Measurements from ENCODE around the gene KCNH4.

Gene KCNH4

GRCh38 chr17:42116705-42117396 lies 64.1 kb downstream of the KCNH4 start:
- Histone ChIP-seq H3K4ac (ENCODE audit: low read depth in 1 of 2, low read length in 2 of 2) (no peak overlapping the region), H2AK5ac (ENCODE audit: low read length, severe bottlenecking) (no peak overlapping the region), H2BK15ac (ENCODE audit: low read depth, poor library complexity, severe bottlenecking) (no peak overlapping the region), H3K27me3 (ENCODE audit: control insufficient read depth in 1 of 2, insufficient read depth in 1 of 2, low read length in 2 of 2) (no peaks in the 10 kb centered on the region), H3K9me3 (ENCODE audit: control insufficient read depth, low read length) (no peaks in the 10 kb centered on the region), H3K4me3 (ENCODE audit: insufficient read depth in 1 of 2, low read depth in 1 of 2, low read length in 2 of 2) (no peak overlapping the region), H3K79me1 (replicated peaks; ENCODE audit: low read length, poor library complexity, severe bottlenecking) (peaks cover 9% of the 10 kb centered on the region), H3K18ac (ENCODE audit: low read depth in 1 of 2, low read length in 2 of 2) (no peak overlapping the region), H3K14ac (ENCODE audit: low read length in 2 of 2) (no peak overlapping the region), H2BK12ac (ENCODE audit: low read length in 2 of 2) (no peak overlapping the region), H2AFZ (ENCODE audit: low read depth, low read length) (no peak overlapping the region), H4K91ac (ENCODE audit: low read length) (no peak overlapping the region), H3K23ac (ENCODE audit: low read length in 2 of 2) (no peak overlapping the region), H3K4me1 (ENCODE audit: control insufficient read depth, insufficient read depth, low read depth, low read length) (peaks cover 13% of the 10 kb centered on the region), H2BK120ac (ENCODE audit: low read depth, low read length) (no peak overlapping the region), H3K9ac (ENCODE audit: low read length) (no peak overlapping the region), H4K8ac (ENCODE audit: low read length) (no peak overlapping the region), H3K27ac (ENCODE audit: low read length, poor library complexity, severe bottlenecking) (no peak overlapping the region), H2BK5ac (ENCODE audit: low read depth, low read length, poor library complexity, severe bottlenecking) (no peak overlapping the region), H3K36me3 (ENCODE audit: control insufficient read depth in 1 of 2, insufficient read depth in 2 of 2, low read depth in 1 of 2, low read length in 2 of 2) (peaks cover 42 to 67% of the 10 kb centered on the region in 2 experiments), H3K4me2 (ENCODE audit: low read length, poor library complexity, severe bottlenecking) (no peak overlapping the region)
- WGBS, result 60% methylated on average over 18 of the region's 18 CpGs
- DNase-seq, result peak; percentile 83

GRCh38 chr17:42114118-42114517 lies 66.8 kb downstream of the KCNH4 start:
- Histone ChIP-seq H3K14ac (ENCODE audit: low read length in 2 of 2) (no peak overlapping the region), H4K91ac (ENCODE audit: low read length) (no peak overlapping the region), H2BK15ac (ENCODE audit: low read depth, poor library complexity, severe bottlenecking) (peak overlapping the region; percentile 1), H3K9me3 (ENCODE audit: control insufficient read depth, low read length) (no peaks in the 10 kb centered on the region), H4K8ac (ENCODE audit: low read length) (no peak overlapping the region), H3K4me2 (ENCODE audit: low read length, poor library complexity, severe bottlenecking) (no peak overlapping the region), H3K18ac (ENCODE audit: low read depth in 1 of 2, low read length in 2 of 2) (no peak overlapping the region), H3K23ac (ENCODE audit: low read length in 2 of 2) (no peak overlapping the region), H2AK5ac (ENCODE audit: low read length, severe bottlenecking) (no peak overlapping the region), H2BK120ac (ENCODE audit: low read depth, low read length) (no peak overlapping the region), H2BK12ac (ENCODE audit: low read length in 2 of 2) (no peak overlapping the region), H2AFZ (ENCODE audit: low read depth, low read length) (no peak overlapping the region), H3K4me1 (ENCODE audit: control insufficient read depth, insufficient read depth, low read depth, low read length) (peaks cover 9% of the 10 kb centered on the region), H2BK5ac (ENCODE audit: low read depth, low read length, poor library complexity, severe bottlenecking) (no peak overlapping the region), H3K4me3 (ENCODE audit: insufficient read depth in 1 of 2, low read depth in 1 of 2, low read length in 2 of 2) (no peak overlapping the region), H3K36me3 (ENCODE audit: control insufficient read depth in 1 of 2, insufficient read depth in 2 of 2, low read depth in 1 of 2, low read length in 2 of 2) (peaks cover 46 to 59% of the 10 kb centered on the region in 2 experiments), H3K27ac (ENCODE audit: low read length, poor library complexity, severe bottlenecking) (no peak overlapping the region), H3K79me1 (replicated peaks; ENCODE audit: low read length, poor library complexity, severe bottlenecking) (peaks cover under 1% of the 10 kb centered on the region), H3K9ac (ENCODE audit: low read length) (no peak overlapping the region), H3K4ac (ENCODE audit: low read depth in 1 of 2, low read length in 2 of 2) (no peak overlapping the region), H3K27me3 (ENCODE audit: control insufficient read depth in 1 of 2, insufficient read depth in 1 of 2, low read length in 2 of 2) (no peaks in the 10 kb centered on the region)
- 90% methylated on average over 3 of the region's 9 CpGs for WGBS
- DNase-seq, result no peak

- H2AFZ ChIP-seq (ENCODE audit: low read depth, low read length), result no peak overlapping the region
Measured at GRCh38 chr17:42113293-42114069, 67.5 kb downstream of the KCNH4 start.

GRCh38 chr17:42112552-42113176 lies 68.3 kb downstream of the KCNH4 start, which contains the start of gene DHX58:
Gene DHX58 (minus strand): TSS chr17:42112714. CDS start chr17:42111892, 822 bp downstream.
- peak within 1 kb of the TSS in 1 of 2 experiments; percentile 92 for H3K4me3 ChIP-seq (ENCODE audit: insufficient read depth in 1 of 2, low read depth in 1 of 2, low read length in 2 of 2)
- H2BK120ac ChIP-seq (ENCODE audit: low read depth, low read length), result peak within 1 kb of the TSS; percentile 42
- H3K27ac ChIP-seq (ENCODE audit: low read length, poor library complexity, severe bottlenecking), result no peak within 1 kb of the TSS
- peak within 1 kb of the TSS in 1 of 2 experiments; percentile 80 for H3K14ac ChIP-seq (ENCODE audit: low read length in 2 of 2)
- H3K9me3 ChIP-seq (ENCODE audit: control insufficient read depth, low read length), result no peaks in the 10 kb centered on the region
- peak within 1 kb of the TSS; percentile 3 for H2AFZ ChIP-seq (ENCODE audit: low read depth, low read length)
- 63% methylated on average over 10 of the region's 10 CpGs for WGBS
- no peaks in the 10 kb centered on the region for H3K27me3 ChIP-seq (ENCODE audit: control insufficient read depth in 1 of 2, insufficient read depth in 1 of 2, low read length in 2 of 2)
- H3K9ac ChIP-seq (ENCODE audit: low read length), result peak within 1 kb of the TSS; percentile 99
- no peak within 1 kb of the TSS for H2BK5ac ChIP-seq (ENCODE audit: low read depth, low read length, poor library complexity, severe bottlenecking)
- H3K4me2 ChIP-seq (ENCODE audit: low read length, poor library complexity, severe bottlenecking), result peak within 1 kb of the TSS; percentile 29
- peak within 1 kb of the TSS; percentile 37 for H2BK15ac ChIP-seq (ENCODE audit: low read depth, poor library complexity, severe bottlenecking)
- no peaks in the 10 kb centered on the region for H3K79me1 ChIP-seq (replicated peaks; ENCODE audit: low read length, poor library complexity, severe bottlenecking)
- H3K4ac ChIP-seq (ENCODE audit: low read depth in 1 of 2, low read length in 2 of 2), result peak within 1 kb of the TSS; percentile 52 to 66
- H2AK5ac ChIP-seq (ENCODE audit: low read length, severe bottlenecking), result no peak within 1 kb of the TSS
- peaks cover 45 to 48% of the 10 kb centered on the region in 2 experiments for H3K36me3 ChIP-seq (ENCODE audit: control insufficient read depth in 1 of 2, insufficient read depth in 2 of 2, low read depth in 1 of 2, low read length in 2 of 2)
- peak within 1 kb of the TSS; percentile 85 for H4K91ac ChIP-seq (ENCODE audit: low read length)
- H4K8ac ChIP-seq (ENCODE audit: low read length), result peak within 1 kb of the TSS; percentile 97
- H3K23ac ChIP-seq (ENCODE audit: low read length in 2 of 2), result no peak within 1 kb of the TSS
- peaks cover 17% of the 10 kb centered on the region for H3K4me1 ChIP-seq (ENCODE audit: control insufficient read depth, insufficient read depth, low read depth, low read length)
- H3K18ac ChIP-seq (ENCODE audit: low read depth in 1 of 2, low read length in 2 of 2), result peak within 1 kb of the TSS; percentile 28 to 76
- peak within 1 kb of the TSS in 1 of 2 experiments; percentile 81 for H2BK12ac ChIP-seq (ENCODE audit: low read length in 2 of 2)
- DNase-seq, result peak; percentile 83

More at GRCh38 chr17:42113293-42114069, 67.5 kb downstream of the KCNH4 start:
- Histone ChIP-seq H2BK12ac (ENCODE audit: low read length in 2 of 2) (peak overlapping the region in 1 of 2 experiments; percentile 10), H2AK5ac (ENCODE audit: low read length, severe bottlenecking) (no peak overlapping the region), H2BK120ac (ENCODE audit: low read depth, low read length) (no peak overlapping the region), H4K91ac (ENCODE audit: low read length) (peak overlapping the region; percentile 16), H3K18ac (ENCODE audit: low read depth in 1 of 2, low read length in 2 of 2) (no peak overlapping the region), H3K4me3 (ENCODE audit: insufficient read depth in 1 of 2, low read depth in 1 of 2, low read length in 2 of 2) (peak overlapping the region in 1 of 2 experiments; percentile 92), H3K79me1 (replicated peaks; ENCODE audit: low read length, poor library complexity, severe bottlenecking) (no peaks in the 10 kb centered on the region), H3K36me3 (ENCODE audit: control insufficient read depth in 1 of 2, insufficient read depth in 2 of 2, low read depth in 1 of 2, low read length in 2 of 2) (peaks cover 46 to 56% of the 10 kb centered on the region in 2 experiments), H3K9me3 (ENCODE audit: control insufficient read depth, low read length) (no peaks in the 10 kb centered on the region), H3K27ac (ENCODE audit: low read length, poor library complexity, severe bottlenecking) (no peak overlapping the region), H3K4ac (ENCODE audit: low read depth in 1 of 2, low read length in 2 of 2) (no peak overlapping the region), H2BK15ac (ENCODE audit: low read depth, poor library complexity, severe bottlenecking) (peak overlapping the region; percentile 37), H3K4me2 (ENCODE audit: low read length, poor library complexity, severe bottlenecking) (no peak overlapping the region), H3K4me1 (ENCODE audit: control insufficient read depth, insufficient read depth, low read depth, low read length) (peaks cover 10% of the 10 kb centered on the region), H3K27me3 (ENCODE audit: control insufficient read depth in 1 of 2, insufficient read depth in 1 of 2, low read length in 2 of 2) (no peaks in the 10 kb centered on the region), H3K14ac (ENCODE audit: low read length in 2 of 2) (no peak overlapping the region), H3K23ac (ENCODE audit: low read length in 2 of 2) (no peak overlapping the region), H2BK5ac (ENCODE audit: low read depth, low read length, poor library complexity, severe bottlenecking) (no peak overlapping the region), H3K9ac (ENCODE audit: low read length) (peak overlapping the region; percentile 99), H4K8ac (ENCODE audit: low read length) (no peak overlapping the region)
- WGBS, result 95% methylated on average over 28 of the region's 28 CpGs
- DNase-seq, result no peak
